HG03558 (cell line): ENCODE measurements around the gene SLC2A13.
A peak's percentile ranks its signal among the peaks of the same experiment; 100 is the strongest.
"Not testable (repeated sequence)": the region's sequence is repeated elsewhere in the genome, so short reads cannot be mapped to it uniquely, and the experiment has no call there.

Experiments
- ATAC-seq: cut with Tn5 transposase; IDR thresholded peaks from one replicate; pipeline ENCODE4 v1.9.1; 2021; ENCODE audit warnings: moderate number of reproducible peaks; ENCODE audit not compliant: unreplicated experiment; ENCODE audit errors: extremely low read depth

The SLC2A13 gene

DNA sequence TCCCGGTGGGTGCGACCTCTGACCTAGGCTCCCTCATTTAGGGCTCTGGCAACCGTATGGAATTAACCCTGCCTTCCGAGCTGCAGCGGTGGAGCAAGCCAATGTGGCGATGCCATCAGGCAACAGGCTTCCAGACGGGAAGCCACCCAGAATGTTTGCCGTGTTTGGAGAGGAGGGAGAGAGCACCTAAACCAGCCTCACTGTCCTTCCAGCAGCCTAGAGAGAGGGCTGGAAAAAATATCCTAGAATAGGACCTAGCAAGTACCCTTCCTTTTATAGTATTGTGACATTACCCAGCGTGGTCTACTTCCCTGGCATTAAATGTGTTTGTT is 287 bp upstream of the SLC2A13 start:
- ATAC-seq: no peak

DNA sequence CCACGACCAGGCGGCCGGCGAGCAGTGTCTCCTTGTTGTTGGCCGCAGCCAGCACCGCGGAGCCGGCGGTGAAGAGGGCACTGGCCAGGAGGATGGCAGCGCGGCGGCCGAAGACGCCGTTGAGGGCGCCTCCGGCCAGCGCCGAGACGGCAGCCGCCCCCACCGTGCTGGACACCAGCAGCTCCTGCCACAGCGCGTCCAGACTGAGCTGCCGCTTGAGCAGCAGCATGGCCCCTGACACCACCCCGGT is 691 bp downstream of the SLC2A13 start:
- peak; percentile 16 for ATAC-seq

- no peak for ATAC-seq
Measured at GRCh38 chr12:40104461-40105264, 1.2 kb downstream of the SLC2A13 start.

GRCh38 chr12:40103043-40103442 is 2.8 kb downstream of the SLC2A13 start:
- ATAC-seq: no peak

GRCh38 chr12:40101747-40102146 is 4.1 kb downstream of the SLC2A13 start:
- no peak for ATAC-seq

DNA sequence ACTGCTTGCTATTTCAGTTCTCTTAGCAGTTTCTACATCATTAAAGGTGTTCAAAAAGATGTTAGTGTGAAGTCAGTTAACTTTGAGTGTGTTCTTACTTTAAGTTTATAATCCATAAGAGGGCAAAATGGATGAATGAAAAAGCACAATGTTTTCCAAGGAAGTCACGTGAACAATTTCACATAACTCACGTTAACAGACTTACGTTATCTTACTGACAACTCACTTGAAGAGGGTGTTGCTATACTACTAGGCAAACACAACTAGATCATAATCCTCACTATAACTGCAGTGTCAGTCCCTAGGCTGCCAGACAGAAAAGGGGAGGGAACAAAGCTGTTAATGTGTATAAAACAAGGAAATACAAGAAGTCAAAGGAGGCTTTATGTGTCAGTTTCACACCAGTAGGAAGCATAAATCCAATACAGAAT is 6.4 kb downstream of the SLC2A13 start:
- no peak for ATAC-seq

DNA sequence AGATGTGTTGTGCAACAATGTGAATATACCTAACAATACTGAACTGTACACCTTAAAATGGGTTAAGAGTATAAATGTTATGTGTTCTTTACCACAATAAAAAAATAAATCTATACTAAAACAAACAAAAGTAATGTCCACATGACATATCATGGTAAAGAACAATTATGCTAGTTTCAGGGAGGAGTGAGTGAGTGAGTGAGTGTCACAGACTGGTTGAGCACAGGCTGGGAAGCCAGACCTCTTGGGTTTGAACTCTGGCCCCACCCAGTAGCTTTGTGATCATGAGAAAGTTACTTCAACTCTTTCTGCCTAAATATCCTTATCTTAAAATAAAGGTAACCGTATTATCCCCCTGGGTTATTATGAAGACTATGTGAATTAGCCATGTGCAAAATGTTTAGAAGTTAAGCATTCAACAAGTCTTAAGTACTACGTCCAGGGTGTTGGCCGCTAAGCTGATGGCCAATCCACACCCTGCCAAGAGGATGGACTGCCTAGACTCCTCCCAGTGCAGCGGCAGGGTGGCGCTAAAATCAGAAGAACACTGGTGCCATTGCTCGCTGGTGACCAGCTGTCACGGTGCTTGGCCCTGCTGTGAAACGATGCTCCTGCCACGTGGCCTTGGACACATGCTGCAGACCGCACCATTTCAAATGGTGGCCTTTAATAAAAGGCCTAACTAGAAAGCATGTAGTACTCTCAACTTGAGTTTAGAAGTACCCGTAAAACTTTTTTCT is 7.3 kb downstream of the SLC2A13 start:
- no peak for ATAC-seq

- no peak for ATAC-seq
Measured at GRCh38 chr12:40093512-40093911, 12.4 kb downstream of the SLC2A13 start.

DNA sequence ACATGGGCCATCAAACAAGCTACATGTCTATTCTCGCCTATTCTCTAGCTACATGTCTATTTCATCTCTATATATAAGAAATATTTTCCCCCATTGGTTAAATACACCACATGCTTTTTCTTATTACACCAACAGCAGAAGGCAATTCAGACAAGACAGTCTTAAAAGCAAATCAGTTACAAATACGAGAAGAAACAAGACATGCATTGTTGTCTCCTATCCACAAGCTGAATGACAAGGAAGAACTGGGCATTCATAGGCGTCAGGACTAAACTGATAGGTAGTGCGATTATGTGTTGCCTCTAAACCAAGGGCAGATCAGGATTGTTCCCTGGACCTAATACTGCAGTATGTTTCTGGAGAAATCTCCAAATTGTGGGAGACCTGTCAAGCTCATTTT is 19.4 kb downstream of the SLC2A13 start:
- ATAC-seq: no peak

- ATAC-seq: no peak
Measured at GRCh38 chr12:40078266-40078665, 27.6 kb downstream of the SLC2A13 start.

DNA sequence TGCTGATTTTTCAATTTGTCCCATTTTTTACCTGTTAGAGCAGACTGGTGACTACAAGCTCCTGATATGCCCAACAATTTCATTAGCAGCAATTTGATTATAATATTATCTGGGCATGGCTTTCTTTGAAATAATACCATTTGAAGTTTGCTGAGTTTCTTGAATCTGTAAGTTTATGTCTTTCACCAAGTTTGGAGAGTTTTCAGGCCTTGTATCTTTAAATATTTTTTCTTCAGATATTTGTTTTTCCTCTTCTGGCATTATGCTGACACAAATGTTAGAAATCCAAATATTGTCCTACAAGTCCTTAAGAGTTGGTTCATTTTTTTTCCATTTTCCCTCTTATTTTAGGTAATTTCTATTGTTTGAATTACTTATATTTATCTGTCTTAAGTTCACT is 30.4 kb downstream of the SLC2A13 start:
- no peak for ATAC-seq

DNA sequence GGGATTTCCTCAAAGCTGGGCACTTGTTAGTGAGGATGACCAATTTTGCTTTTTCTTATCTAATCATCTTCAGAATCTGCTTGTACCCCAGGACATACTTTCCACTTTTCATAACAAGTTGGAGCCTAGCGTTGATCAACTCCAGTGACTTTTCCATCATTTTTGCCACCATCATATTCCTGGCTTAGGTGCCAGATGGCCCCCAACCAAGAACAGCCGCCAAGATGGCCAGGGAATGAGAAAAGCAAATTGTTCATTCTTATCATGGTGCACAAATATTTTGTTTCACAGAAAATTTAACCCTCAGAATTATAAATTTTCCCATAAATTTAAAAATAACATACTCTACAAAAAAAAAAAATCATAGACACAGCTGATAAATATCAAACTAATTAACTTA is 37.5 kb downstream of the SLC2A13 start:
- no peak for ATAC-seq

GRCh38 chr12:40065636-40066035 is 40.2 kb downstream of the SLC2A13 start:
- no peak for ATAC-seq

DNA sequence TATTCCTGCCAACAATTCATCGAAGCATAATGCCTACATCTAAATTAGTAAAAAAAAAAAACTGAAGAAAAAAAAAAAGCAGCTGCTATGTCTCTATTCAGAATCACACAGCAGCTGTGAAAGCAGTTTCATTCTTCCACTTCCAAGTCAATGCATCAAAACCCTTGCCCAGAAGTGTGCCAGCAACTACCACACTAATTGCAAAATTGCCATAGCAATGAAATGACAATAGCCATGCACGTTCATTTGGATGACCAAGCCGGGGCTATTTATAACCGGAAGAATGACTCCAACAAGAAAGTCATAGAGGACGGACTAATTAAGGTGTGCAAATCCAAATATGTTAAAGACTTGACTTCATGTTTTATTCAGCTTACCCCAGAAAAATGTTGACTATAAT is 42.5 kb downstream of the SLC2A13 start:
- no peak for ATAC-seq

- no peak for ATAC-seq
Measured at GRCh38 chr12:40058721-40059190, 47.1 kb downstream of the SLC2A13 start.

- no peak for ATAC-seq
Measured at GRCh38 chr12:40056373-40056772, 49.5 kb downstream of the SLC2A13 start.

DNA sequence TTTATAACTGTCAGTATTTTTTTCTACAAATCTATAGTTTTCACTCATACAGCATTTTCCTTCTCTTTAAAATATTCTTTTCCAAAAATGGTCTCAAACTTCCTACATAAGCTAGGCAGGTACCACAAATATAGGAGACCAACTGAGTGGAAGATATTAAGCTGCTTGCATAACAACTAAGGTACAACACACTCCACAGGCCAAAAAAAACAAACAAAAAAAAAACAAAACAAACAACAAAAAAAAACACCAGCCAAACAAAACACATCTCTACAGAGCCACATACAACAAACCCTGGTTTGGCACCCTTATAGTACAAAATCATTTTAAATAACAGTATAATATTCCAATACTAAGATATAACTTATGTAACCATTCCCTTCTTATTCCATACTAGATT is 50.1 kb downstream of the SLC2A13 start:
- no peak for ATAC-seq

DNA sequence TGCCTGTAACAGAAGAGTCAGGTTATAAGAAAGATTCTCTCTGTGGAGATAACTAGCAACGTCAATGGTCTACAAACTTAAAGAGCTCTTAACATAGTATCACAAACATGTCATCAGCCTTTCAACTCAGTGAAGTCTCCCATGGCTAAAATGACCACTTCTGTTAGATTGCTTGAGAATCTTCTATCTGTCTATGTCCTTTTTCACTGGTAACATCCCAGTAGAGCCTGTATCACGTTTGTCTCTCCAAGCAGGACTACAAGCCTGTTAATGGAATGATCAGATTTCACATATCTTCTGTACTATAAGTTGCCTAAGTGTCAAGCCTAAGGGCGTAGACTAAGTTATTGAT is 50.7 kb downstream of the SLC2A13 start:
- no peak for ATAC-seq

GRCh38 chr12:40054555-40055227 is 51.2 kb downstream of the SLC2A13 start:
- ATAC-seq: no peak

- ATAC-seq: no peak
Measured at GRCh38 chr12:40049268-40049667, 56.6 kb downstream of the SLC2A13 start.

GRCh38 chr12:40047002-40047401 is 58.9 kb downstream of the SLC2A13 start:
- ATAC-seq: not testable (repeated sequence)

DNA sequence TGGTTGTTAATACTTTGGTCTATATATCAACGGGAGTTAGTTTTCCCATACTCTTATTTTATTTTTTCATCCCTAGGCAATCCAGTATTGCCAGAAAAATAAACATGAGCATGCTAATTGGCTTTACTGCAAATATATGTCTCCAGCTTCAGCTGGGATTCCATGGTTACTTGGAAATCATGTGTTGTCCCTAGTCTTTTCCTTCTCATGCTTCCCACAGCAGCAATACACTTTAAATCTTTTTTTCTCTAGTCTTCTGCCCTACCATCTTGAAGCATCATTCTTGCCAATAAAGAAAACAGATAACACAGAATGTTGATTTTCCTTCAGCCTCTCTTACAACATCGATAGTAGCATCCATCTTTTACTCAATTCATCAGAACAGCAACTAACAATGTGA is 60.2 kb downstream of the SLC2A13 start:
- ATAC-seq: no peak
